Anterior cingulate cortex (tissue), 58 donors: Measurements from ENCODE around the gene PTCSC3.

ENCODE experiments used
- DNase-seq, 58 donors: peaks; one replicate each; lab custom pipeline; 2025; lab: John Stamatoyannopoulos, UW

Gene PTCSC3

DNA sequence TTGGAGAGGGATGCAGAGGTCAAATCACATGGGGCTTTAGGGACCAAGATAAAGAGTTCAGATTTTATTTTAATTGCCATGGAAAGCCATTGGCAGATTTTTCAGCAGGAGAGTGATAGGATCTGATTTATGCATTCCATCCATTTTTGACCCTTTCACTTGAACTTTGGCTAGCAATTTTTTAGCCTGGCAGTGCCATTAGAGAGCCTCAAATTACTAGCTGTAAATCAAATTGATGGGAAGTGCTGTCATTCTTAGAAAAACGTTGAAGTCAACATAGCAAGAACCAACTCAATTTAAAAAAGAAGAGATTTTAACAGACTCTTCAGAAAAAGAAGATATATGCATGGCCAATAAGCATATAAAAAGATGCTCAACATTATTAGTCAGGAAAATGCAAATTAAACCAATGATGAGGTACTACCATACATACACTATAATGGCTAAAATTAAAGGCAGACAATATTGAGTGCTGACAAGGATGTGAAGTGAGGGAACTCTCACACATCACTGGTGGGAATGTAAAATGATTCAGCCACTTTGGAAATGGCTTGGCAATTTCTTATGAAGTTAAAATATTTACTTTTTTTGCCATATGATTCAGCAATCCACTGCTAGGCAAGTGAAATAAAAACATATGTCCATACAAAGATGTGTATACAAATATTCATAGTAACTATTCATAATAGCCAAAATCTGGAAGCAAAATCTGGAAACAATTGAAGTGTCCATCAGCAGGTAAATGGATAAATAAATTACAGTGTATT lies 89.7 kb downstream of the PTCSC3 start:
- no peak for DNase-seq

DNA sequence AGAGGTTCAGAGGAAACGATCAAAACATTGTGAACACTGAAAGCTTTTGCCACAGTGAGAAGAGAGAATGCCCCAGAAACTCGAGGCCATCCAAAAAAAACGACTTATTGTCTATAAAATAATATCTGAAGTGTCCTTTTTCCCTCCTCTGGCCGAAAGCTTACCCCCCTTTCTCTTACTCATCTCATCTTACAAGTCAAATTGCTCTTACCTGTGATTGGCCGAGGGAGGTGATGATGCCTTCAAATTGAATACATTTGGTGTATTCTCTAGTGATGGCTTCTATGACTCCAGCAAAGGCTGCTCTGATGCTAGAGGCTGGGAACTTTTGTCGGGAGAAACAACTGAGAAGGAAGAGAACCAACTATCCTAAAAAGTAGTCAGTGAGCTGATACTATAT lies 90.7 kb downstream of the PTCSC3 start:
- DNase-seq = no peak
